Measurements from ENCODE around the gene ZCCHC4.

DNA sequence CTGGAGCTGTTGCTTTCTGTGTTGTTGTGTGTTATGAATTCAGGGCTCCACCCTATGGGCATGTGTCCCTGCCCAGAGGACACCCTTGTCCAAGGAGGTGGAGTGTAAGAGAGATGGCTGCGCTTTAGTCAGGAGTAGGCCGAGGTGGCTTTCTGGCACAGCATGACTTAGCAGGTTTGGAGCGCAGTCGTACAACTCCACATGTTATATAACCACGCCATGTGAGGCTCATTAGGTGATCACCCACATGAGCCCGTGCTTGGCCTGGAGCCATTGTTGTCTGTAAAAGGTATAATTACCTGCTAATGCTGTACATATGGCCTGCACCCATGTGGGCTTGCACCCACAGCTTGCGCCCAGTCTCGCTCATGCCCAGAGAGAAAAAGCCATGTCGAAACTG, 48.7 kb downstream of the ZCCHC4 start:
- TF ChIP-seq, protein P1, sequence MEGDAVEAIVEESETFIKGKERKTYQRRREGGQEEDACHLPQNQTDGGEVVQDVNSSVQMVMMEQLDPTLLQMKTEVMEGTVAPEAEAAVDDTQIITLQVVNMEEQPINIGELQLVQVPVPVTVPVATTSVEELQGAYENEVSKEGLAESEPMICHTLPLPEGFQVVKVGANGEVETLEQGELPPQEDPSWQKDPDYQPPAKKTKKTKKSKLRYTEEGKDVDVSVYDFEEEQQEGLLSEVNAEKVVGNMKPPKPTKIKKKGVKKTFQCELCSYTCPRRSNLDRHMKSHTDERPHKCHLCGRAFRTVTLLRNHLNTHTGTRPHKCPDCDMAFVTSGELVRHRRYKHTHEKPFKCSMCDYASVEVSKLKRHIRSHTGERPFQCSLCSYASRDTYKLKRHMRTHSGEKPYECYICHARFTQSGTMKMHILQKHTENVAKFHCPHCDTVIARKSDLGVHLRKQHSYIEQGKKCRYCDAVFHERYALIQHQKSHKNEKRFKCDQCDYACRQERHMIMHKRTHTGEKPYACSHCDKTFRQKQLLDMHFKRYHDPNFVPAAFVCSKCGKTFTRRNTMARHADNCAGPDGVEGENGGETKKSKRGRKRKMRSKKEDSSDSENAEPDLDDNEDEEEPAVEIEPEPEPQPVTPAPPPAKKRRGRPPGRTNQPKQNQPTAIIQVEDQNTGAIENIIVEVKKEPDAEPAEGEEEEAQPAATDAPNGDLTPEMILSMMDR (IDR thresholded peaks at IDR 0.05): no peak
- TF ChIP-seq EP300 (IDR thresholded peaks at IDR 0.05) (no peak), POLR2A (IDR thresholded peaks at IDR 0.05) (no peak)
